ENCODE measurements around the gene ZFPM1. TPM values are rescaled to one million over a fixed set of nuclear protein-coding genes. Genes with fewer than 3 reads are reported as not detected.

Gene ZFPM1
- total RNA-seq, 4 donors from 2014 or later, result 0.40 to 1.4 (median 0.59) TPM

- Histone ChIP-seq H3K4me1 (peaks cover 0 to 40% (median 6%) of the 10 kb centered on the region in 3 donors), H3K36me3 (no peaks in the 10 kb centered on the region), H3K27me3 (peaks cover 45% of the 10 kb centered on the region), H3K27ac (no peak overlapping the region), H3K9me3 (no peaks in the 10 kb centered on the region), H3K4me3 (no peak overlapping the region)
- no peak for TF ChIP-seq POLR2AphosphoS5 (IDR thresholded peaks at IDR 0.05)
- TF ChIP-seq EP300 (IDR thresholded peaks at IDR 0.05), result no peak
- no peak for TF ChIP-seq CTCF (IDR thresholded peaks at IDR 0.05)
- TF ChIP-seq POLR2A (IDR thresholded peaks at IDR 0.05), result no peak
- no peak for ATAC-seq
- no CpG with 5 or more reads among the region's 19 CpGs for WGBS, 2 donors (ENCODE audit: low coverage in 1 of 2)
Observed at GRCh38 chr16:88427376-88427775, 25.7 kb upstream of the ZFPM1 start.

GRCh38 chr16:88428156-88428555 is 24.9 kb upstream of the ZFPM1 start:
- no peaks in the 10 kb centered on the region for H3K36me3 ChIP-seq
- no peak overlapping the region for H3K4me3 ChIP-seq
- H3K9me3 ChIP-seq, result no peaks in the 10 kb centered on the region
- peaks cover 0 to 40% (median 6%) of the 10 kb centered on the region in 3 donors for H3K4me1 ChIP-seq
- H3K27me3 ChIP-seq, result peaks cover 53% of the 10 kb centered on the region
- 93% methylated on average over 3 of the region's 19 CpGs; no CpG with 5 or more reads in 1 of the 2 donors for WGBS, 2 donors (ENCODE audit: low coverage in 1 of 2)
- TF ChIP-seq CTCF (IDR thresholded peaks at IDR 0.05), result no peak
- no peak for TF ChIP-seq POLR2A (IDR thresholded peaks at IDR 0.05)
- no peak for TF ChIP-seq POLR2AphosphoS5 (IDR thresholded peaks at IDR 0.05)
- no peak for TF ChIP-seq EP300 (IDR thresholded peaks at IDR 0.05)
- H3K27ac ChIP-seq, result no peak overlapping the region
- no peak for ATAC-seq

- 93% methylated on average over 5 of the region's 34 CpGs; no CpG with 5 or more reads in 1 of the 2 donors for WGBS, 2 donors (ENCODE audit: low coverage in 1 of 2)
Observed at GRCh38 chr16:88428616-88429386, 24.3 kb upstream of the ZFPM1 start.

GRCh38 chr16:88429387-88430184 is 23.5 kb upstream of the ZFPM1 start:
- Histone ChIP-seq H3K27me3 (peaks cover 67% of the 10 kb centered on the region), H3K27ac (peak overlapping the region in 1 of 4 donors; percentile 70)
- TF ChIP-seq POLR2AphosphoS5 (IDR thresholded peaks at IDR 0.05) (no peak), CTCF (IDR thresholded peaks at IDR 0.05) (no peak), EP300 (IDR thresholded peaks at IDR 0.05) (no peak), POLR2A (IDR thresholded peaks at IDR 0.05) (no peak)

More at GRCh38 chr16:88428616-88429386, 24.3 kb upstream of the ZFPM1 start:
- no peaks in the 10 kb centered on the region for H3K36me3 ChIP-seq
- ATAC-seq, result no peak
- H3K27ac ChIP-seq, result no peak overlapping the region
- TF ChIP-seq POLR2AphosphoS5 (IDR thresholded peaks at IDR 0.05) (no peak), POLR2A (IDR thresholded peaks at IDR 0.05) (no peak), EP300 (IDR thresholded peaks at IDR 0.05) (no peak), CTCF (IDR thresholded peaks at IDR 0.05) (no peak)
- H3K4me3 ChIP-seq, result no peak overlapping the region
- H3K4me1 ChIP-seq, result peaks cover 0 to 40% (median 6%) of the 10 kb centered on the region in 3 donors
- H3K27me3 ChIP-seq, result peaks cover 59% of the 10 kb centered on the region
- no peaks in the 10 kb centered on the region for H3K9me3 ChIP-seq

More at GRCh38 chr16:88429387-88430184, 23.5 kb upstream of the ZFPM1 start:
- no CpG with 5 or more reads among the region's 48 CpGs for WGBS, 2 donors (ENCODE audit: low coverage in 1 of 2)
- Histone ChIP-seq H3K36me3 (no peaks in the 10 kb centered on the region), H3K4me3 (peak overlapping the region; percentile 18 to 56), H3K4me1 (peaks cover 0 to 33% (median 6%) of the 10 kb centered on the region in 3 donors), H3K9me3 (no peaks in the 10 kb centered on the region)
- ATAC-seq, result no peak
